Ishikawa (cell line): Measurements from ENCODE around the gene DCTN4.

Experiments
- EP300 ChIP-seq: IDR thresholded peaks from 2 replicates; pipeline ENCODE4 v1.6.1; 2012; ENCODE audit warnings: borderline replicate concordance
- YY1 ChIP-seq: IDR thresholded peaks from 2 replicates; pipeline ENCODE4 v1.6.1; 2012; ENCODE audit warnings: low read depth
- ZBTB7A ChIP-seq: IDR thresholded peaks from 2 replicates; pipeline ENCODE4 v1.6.1; 2012; ENCODE audit warnings: low read depth
- TF ChIP-seq, protein P1 (sequence below): IDR thresholded peaks from 2 replicates; pipeline ENCODE4 v1.6.1; 2012; ENCODE audit warnings: low read depth, mild to moderate bottlenecking
- TF ChIP-seq, protein P2 (sequence below): IDR thresholded peaks from 2 replicates; pipeline ENCODE4 v1.6.1; 2012

DNA sequence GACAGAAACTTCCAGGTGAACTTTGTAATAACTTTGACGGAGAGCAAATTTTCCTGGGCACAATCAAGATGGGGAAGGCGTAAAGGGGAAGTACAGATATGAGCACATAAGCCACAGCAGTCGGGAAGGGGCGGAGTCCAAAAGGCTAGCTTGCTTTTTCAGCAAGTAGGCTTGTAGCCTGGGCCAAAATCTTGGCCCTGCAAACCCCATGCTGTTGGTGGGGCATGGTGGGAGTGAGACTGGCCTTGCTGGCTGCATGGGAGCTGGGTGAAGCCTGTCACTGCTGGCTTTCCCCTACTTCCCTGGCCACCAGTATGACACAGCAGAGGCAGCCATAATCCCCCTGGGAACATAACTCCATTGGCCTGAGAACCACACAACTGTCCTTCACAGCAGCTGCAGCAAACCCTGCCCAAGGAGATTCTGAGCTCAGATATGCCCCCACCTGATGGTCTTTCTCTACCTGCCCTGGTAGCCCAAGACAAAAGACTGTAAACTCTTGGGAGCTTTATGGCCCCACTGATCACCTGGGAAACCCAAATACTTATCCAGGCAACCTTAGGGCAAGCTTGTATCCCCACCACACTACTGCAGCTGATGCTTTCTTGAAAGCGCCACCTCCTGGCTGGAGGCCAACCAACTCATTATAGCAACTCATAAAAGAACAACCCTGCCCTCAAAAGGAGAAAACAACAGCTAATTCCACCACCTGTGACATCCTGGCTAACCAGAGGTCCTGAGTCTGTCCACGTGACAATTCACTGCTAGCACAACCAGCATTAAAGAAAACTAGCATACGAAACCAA lies 24.0 kb downstream of the DCTN4 start:
- TF ChIP-seq YY1 (no peak), EP300 (no peak), ZBTB7A (no peak)
- TF ChIP-seq, protein P1, sequence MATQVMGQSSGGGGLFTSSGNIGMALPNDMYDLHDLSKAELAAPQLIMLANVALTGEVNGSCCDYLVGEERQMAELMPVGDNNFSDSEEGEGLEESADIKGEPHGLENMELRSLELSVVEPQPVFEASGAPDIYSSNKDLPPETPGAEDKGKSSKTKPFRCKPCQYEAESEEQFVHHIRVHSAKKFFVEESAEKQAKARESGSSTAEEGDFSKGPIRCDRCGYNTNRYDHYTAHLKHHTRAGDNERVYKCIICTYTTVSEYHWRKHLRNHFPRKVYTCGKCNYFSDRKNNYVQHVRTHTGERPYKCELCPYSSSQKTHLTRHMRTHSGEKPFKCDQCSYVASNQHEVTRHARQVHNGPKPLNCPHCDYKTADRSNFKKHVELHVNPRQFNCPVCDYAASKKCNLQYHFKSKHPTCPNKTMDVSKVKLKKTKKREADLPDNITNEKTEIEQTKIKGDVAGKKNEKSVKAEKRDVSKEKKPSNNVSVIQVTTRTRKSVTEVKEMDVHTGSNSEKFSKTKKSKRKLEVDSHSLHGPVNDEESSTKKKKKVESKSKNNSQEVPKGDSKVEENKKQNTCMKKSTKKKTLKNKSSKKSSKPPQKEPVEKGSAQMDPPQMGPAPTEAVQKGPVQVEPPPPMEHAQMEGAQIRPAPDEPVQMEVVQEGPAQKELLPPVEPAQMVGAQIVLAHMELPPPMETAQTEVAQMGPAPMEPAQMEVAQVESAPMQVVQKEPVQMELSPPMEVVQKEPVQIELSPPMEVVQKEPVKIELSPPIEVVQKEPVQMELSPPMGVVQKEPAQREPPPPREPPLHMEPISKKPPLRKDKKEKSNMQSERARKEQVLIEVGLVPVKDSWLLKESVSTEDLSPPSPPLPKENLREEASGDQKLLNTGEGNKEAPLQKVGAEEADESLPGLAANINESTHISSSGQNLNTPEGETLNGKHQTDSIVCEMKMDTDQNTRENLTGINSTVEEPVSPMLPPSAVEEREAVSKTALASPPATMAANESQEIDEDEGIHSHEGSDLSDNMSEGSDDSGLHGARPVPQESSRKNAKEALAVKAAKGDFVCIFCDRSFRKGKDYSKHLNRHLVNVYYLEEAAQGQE = no peak
- TF ChIP-seq, protein P2, sequence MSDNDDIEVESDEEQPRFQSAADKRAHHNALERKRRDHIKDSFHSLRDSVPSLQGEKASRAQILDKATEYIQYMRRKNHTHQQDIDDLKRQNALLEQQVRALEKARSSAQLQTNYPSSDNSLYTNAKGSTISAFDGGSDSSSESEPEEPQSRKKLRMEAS = no peak
